Vagina (tissue), 2 donors: ENCODE data around the gene TPSG1.

Source experiments
- CTCF ChIP-seq, 3 experiments: fragments of 450-650 bp in 2 of 3; fragments of 200-600 bp in 1 of 3; sonication (generic) in 1 of 3; IDR thresholded peaks; one replicate each; pipeline ENCODE4 v1.5.1; 2017 to 2019; ENCODE audit warnings: antibody characterized with exemption in 3 of 3, mild to moderate bottlenecking in 2 of 3, moderate library complexity in 2 of 3
- POLR2A ChIP-seq, 2 donors: fragments of 450-650 bp; IDR thresholded peaks; one replicate each; pipeline ENCODE4 v1.6.1; 2017; ENCODE audit warnings: antibody characterized with exemption in 2 of 2, mild to moderate bottlenecking in 2 of 2, moderate library complexity in 2 of 2
- POLR2AphosphoS5 ChIP-seq, 2 donors: sonication (generic); formaldehyde crosslinking; IDR thresholded peaks; one replicate each; pipeline ENCODE4 v1.9.0; 2017; ENCODE audit warnings: antibody characterized with exemption in 2 of 2, mild to moderate bottlenecking in 2 of 2, low read depth in 1 of 2; ENCODE audit not compliant: insufficient read depth in 1 of 2

GRCh38 chr16:1208239-1208830, 16.7 kb downstream of the TPSG1 start:
- TF ChIP-seq CTCF (IDR thresholded peaks at IDR 0.05) (no peak), POLR2A (IDR thresholded peaks at IDR 0.05) (no peak), POLR2AphosphoS5 (IDR thresholded peaks at IDR 0.05; ENCODE audit: insufficient read depth in 1 of 2, low read depth in 1 of 2) (no peak)
